ENCODE measurements around the gene OR7G1. TPM values are rescaled to one million over a fixed set of nuclear protein-coding genes. Genes with fewer than 3 reads are reported as not detected.

OR7G1 gene, protein sequence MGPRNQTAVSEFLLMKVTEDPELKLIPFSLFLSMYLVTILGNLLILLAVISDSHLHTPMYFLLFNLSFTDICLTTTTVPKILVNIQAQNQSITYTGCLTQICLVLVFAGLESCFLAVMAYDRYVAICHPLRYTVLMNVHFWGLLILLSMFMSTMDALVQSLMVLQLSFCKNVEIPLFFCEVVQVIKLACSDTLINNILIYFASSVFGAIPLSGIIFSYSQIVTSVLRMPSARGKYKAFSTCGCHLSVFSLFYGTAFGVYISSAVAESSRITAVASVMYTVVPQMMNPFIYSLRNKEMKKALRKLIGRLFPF
- not detected for total RNA-seq

DNA sequence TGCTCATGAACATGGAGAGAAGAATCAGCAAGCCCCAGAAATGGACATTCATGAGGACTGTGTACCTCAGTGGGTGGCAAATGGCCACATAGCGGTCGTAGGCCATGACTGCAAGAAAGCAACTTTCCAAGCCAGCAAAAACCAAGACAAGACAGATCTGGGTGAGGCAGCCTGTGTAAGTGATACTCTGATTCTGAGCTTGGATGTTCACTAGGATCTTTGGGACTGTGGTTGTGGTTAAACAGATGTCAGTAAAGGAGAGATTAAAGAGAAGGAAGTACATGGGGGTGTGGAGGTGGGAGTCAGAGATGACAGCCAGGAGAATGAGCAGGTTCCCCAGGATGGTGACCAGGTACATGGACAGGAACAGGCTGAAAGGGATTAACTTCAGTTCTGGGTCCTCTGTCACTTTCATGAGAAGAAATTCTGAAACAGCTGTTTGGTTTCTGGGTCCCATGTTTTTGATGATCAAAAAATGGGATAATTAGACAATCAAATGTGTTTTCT, at the start of gene OR7G1:
OR7G1 (minus strand) TSS at position 457 of the 507 bp plus-strand sequence; CDS start at position 457, 0 bp downstream.
- no peak for DNase-seq

DNA sequence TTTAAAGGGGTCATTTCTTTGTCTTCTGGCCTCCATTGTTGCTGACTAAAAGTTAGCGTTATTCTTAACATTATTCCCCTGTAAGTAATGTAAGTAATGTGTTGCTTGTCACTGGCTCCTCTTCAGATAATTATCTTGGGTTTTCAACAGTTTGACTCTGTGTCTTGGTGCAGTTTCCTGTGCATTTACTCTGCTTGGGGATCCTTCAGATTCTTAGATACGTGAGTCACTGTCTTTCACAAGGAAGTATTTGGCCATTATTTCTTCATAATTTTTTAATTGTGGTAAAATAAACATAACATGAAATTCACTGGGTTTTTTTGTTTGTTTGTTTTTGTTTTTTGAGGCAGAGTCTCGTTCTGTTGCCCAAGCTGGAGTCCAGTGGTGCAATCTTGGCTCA, 49.7 kb upstream of the OR7G1 start:
- DNase-seq, result no peak

DNA sequence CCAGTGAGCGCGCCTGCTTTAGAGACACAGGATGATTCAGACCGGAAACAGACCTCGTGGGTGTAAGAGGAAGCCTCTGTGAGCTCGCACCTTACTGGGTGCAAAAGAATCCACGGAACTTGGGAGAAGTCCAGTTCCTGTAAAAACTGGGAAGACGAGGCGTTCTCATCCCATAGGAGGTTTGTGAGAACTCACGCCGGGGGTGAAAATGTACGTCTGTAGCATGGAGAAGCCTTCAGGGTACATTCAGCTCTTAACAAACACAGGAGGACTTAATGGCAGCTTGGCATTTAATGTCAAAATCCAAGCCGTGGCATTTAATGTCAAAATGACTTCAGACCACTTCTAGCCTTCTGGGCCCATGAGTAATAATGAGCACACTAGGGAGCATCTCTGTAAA, 45.9 kb upstream of the OR7G1 start:
- DNase-seq, result no peak

DNA sequence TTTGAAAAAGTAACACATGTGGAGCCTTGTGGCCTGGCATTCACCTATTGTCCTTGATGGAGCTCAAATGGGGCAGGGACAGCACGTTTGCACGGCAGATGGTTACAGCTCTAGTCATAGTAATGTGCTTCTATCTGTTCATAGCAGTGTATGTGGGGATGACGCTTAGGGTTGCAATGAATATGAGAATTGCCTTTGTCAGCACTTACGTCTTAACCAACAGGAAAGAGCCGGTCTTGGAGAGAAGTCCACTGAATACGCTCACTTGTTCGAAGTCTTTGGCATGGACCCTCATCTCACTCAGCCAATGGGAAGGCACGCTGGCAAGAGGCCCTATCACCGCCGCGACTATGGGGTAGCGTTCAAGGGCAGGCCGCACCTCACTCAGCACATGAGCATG, 44.3 kb upstream of the OR7G1 start:
- no peak for DNase-seq

DNA sequence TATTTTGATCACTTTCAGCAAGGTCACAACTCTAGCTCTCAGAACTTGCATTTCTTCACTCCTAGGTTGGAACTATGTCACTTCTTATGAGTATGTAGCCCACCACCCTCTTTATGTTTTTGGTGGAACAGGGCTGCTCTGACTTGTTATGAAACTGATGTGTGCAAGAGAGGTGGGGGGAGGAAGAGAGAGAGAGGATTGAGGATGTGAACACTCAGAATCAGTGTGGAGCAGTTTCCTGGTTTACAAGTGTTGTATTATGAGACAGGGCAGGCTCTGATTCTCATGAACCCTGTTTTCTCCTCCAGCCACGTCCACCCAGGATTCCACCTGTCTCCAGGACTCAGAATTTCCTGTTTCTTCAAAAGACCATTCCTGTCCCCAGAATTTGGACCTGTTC, 40.7 kb upstream of the OR7G1 start:
- no peak for DNase-seq

DNA sequence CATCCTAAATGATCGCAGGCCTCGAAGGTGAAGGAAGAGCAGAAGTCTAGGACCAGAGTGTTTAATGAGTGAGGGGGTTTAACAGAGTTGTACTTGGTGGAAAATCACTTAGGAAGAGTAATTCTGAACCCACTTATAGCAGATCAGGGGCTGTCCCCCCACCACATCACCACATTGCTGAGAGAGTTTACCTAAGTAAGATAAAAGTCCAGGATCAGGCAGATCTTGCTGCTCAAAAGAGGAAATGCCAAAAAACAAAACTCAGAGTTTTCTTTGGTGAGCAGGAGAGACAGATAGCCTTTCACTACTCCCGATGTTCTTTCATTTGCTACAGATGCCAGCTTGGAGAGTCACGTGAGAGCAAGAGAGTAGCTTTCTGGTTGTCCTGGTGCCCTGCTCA, 40.0 kb upstream of the OR7G1 start:
- no peak for DNase-seq

DNA sequence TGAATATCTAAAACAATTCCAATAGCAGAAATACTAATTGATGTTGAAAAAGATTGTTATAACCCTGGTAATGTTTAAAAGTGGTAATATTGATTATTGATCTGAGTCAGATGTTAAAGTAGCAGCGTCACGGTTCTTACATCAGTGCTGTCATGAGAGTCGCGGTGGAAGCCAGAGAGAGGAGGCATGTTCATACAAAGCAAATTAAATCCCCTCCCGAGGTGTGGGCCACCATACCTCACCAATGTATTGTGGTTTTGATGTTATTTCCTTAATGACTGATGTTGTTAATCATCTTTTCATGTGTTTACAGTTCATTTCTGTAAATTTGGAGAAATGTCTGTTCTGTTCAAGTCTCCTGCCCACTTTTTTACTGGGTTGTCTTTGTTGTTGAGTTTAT, 35.8 kb upstream of the OR7G1 start:
- no peak for DNase-seq

DNA sequence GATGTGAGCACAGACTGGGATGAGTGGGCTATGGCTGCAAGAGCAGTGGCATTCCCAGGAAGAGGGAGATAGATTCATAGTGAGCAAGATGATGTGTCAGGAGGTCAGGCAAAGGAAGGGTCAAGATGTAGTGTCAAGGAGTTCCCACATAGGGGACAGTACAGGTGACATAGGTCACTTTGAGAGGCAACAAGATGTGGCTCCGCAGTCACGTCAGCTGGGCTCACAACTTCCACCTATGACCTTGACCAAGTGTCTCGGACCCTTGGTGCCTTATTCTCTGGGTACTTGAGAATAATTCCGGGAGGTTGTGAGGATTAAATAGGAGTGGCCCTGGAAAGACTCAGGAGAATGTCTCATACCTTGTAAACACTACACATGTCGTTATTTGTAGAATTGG, 35.1 kb upstream of the OR7G1 start:
- DNase-seq, result no peak

DNA sequence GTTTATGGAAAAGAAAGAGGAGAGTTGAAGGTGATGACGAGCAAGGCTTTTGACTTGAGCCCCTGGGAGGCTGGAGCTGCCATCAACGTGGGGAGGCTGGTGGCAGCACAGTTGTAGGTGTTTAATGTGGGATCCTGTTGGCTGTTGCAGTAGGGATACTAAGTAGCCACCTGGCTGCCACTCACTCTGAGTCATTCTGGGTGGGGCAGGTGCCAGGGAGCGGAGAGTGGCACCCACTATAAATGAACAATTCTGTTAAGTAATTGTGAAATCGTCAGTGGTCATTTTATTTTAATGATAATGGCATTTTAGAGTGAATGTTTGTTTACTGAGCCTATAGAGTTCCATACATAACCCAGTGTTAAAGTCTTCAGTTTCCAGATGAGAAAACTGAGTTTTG, 34.4 kb upstream of the OR7G1 start:
- DNase-seq, result no peak

DNA sequence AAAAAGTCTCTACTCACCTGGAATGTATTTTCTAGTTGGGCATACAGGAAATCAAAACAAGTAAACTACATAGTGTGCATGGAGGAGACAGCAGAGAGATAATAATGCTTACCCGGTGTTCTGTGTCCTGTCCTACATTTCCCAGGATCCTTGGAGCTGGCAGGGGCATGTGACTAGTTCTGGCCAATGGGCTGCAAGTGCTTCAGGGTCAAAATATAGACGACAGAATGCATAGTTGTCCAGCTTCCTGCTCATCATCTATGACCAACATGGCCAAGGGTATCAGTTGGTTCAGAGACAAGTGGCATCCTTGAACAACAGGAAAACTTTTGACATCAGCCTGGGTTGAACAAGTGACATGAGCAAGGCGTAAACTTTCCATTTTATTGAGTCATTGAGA, 33.1 kb upstream of the OR7G1 start:
- DNase-seq, result no peak

DNA sequence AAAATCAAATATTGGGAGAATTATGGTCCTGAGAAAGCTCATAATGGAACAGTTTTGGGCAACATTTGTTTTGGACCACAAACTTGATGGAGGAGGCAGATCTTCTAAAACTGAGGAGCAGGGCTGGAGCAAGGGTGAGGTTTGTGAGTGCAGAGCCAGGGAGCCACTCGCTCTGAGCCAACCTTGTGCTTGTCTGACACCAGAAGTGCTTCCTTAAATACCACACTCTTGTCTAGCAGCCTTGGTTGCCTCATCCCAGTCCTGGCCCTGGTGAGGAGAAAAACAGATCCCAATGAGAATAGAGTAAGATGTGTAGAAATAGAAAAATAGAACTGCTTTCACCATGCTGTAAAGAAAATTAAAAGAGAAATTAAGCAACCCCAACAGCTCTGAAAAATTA, 31.3 kb upstream of the OR7G1 start:
- no peak for DNase-seq

DNA sequence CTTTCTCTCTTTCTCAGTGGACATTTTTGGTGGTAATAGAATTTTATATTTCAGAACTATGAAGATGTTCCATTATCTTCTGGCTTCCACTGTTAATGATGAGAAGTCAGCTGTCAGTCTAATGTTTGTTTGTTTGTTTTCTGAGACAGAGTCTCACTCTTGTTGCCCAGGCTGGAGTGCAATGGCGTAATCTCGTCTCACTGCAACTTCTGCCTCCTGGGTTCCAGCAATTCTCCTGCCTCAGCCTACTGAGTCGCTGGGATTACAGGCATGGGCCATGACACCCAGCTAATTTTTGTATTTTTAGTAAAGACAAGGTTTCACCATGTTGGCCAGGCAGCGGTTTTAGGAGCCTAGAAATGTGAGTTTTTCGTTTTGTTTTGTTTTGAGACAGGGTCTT, 29.4 kb upstream of the OR7G1 start:
- DNase-seq, result no peak

DNA sequence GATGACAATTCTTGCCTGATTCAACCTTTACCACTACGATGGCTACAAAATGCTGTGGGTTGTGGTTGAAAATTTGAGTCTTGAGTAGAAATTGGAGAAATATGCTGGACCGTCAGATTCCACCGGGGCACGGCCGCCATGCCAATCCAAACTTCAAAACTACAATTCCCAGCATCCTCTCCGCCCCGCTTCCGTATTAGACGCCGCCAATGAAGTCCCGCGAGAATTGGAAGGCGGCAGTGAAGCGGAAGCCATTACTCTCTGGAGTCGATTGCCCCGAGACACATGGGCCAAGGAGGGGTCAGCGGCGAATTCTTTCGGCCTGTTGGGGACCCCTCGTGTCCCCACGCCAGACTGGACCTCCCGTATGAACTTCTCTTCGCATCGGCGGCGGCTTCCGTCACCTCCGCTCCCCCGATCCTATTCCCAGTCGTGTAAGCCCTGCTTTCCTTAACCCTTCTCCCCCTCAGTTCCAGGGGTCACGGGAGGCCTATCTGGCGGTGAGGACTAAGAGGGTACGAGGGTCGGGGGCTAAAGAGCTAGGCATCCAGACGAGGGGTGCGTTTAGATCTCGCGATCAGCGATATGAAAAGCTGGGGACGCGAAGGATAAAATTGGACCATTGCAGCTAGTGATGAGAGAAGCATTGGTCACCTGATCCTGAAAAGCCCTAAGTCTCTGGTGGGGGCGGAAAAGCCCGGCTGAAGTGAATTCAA, 24.8 kb upstream of the OR7G1 start, which contains the start of gene ZNF317:
ZNF317 (plus strand) TSS at position 239 of the 716 bp plus-strand sequence. CDS start 15,620 bp downstream, outside the sequence.
- DNase-seq, result peak; percentile 83

DNA sequence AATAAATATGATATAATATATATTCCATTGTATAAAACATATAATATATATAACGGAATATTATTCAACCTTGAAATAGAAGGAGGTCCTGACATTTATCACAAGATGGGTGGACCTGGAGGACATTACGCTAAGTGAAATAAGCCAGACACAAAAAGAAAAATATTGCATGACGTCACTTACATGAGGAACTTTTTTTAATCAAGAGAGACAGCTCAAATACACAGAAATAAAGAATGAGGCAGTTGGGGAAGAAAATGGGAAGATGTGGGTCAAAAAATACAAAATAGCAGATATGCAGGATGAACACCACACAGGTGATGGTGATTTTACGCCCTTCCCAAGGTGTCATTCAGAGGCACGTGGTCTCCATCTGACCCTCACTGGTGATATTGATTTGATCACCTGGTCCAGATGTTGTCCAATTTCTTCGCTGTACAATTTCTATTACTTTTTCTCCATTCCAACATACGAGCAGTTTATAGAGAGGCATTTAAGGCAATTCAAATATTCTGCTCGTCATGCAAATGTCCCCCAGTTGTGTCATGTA, 24.1 kb upstream of the OR7G1 start:
- no peak for DNase-seq

DNA sequence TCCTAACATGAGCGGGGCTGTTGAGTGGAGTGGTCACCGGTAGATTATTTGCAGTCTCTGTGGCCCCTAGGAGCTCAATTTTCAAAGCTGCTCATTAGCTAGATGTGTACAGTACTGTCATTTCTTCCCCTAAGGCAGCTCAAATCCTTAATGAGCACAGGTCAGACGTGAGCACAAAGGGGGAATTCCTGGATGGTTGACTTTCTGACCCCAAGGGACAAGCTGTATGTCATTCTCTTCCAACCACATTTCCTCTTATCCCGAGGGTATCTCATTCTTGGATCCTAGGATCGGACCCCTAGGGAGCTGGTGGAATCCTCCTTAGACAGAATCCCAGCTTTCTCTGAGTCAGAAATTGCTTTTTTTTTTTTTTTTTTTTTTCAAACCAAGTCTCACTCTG, 16.9 kb upstream of the OR7G1 start:
- DNase-seq, result no peak

DNA sequence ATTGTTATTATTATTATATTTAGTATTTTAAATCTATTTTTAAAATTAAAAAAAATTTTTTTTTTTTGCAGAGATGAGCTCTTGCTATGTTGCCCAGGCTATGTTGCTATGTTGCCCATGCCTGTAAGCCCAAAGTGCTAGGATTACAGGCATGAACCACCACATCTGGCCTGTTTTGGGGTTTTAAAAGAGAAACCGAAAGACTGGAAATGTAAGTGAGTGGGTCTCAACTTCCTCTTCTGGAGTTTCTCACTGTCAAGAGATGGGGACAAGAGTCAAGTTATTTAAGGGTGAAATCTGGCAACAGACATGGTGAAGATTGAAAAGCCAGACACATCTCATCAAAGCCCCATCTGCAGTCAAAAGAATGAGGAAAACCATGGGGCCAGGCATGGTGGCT, 15.4 kb upstream of the OR7G1 start:
- DNase-seq, result no peak

DNA sequence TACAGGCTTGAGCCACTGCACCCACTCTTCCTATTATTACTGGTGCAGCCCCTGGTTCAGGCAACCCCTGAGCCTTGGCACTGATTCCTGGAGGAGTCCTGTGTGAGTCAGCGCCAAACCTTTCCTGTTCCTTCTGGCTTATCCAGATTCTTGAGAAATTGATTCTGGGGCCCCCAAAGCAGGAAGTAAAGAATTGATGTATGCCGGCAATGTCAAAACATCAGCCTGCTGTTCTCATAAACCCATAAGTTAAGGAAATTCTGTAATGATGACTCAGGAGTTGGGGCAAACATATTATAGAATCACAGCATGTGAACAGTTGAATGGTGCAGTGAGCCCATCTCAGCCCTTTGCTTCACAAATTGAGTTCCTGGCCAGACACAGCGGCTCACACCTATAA, 12.6 kb upstream of the OR7G1 start:
- DNase-seq, result no peak

DNA sequence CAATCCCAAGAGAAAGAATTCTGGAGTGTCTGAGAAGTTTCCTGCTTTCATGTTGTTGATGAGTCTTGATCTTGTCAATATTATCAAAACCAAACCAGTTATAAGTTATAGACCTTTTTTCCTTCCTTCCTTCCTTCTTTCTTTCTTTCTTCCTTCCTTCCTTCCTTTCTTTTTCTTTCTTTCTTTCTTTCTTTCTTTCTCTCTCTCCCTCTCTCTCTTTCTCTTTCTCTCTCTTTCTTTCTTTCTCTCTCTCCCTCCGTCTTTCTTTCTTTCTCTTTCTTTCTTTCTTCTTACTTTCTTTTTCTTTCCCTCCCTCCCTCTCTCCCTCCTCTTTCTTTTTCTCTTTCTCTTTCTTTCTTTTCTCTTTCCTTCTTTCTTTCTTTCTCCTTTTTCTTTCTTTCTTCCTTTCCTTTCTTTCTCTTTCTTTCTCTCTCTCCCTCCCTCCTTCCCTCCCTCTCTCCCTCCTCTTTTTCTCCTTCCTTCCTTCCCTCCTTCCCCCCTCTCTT, 11.4 kb upstream of the OR7G1 start, which contains the start of gene OR7G3:
OR7G3 (minus strand) TSS at position 51 of the 506 bp plus-strand sequence; CDS start at position 51, 0 bp downstream.
- no peak for DNase-seq

DNA sequence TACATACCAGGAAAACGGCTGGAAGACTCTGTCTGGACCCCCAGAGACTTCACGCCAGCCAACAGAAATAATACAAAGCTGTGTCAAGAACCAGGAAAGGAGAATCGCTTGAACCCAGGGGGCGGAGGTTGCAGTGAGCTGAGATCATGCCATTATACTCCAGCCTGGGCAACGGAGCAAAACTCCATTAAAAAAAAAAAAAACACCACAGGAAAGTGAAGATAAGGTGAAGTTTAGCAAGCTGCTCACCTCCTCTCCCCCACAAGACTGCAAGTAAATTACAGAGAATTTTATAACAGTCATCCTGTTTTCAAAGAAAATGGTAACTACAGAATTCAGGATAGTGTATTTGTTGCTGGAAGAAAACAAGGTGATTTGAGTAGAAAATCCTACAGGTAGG, 984 bp upstream of the OR7G1 start:
- no peak for DNase-seq

DNA sequence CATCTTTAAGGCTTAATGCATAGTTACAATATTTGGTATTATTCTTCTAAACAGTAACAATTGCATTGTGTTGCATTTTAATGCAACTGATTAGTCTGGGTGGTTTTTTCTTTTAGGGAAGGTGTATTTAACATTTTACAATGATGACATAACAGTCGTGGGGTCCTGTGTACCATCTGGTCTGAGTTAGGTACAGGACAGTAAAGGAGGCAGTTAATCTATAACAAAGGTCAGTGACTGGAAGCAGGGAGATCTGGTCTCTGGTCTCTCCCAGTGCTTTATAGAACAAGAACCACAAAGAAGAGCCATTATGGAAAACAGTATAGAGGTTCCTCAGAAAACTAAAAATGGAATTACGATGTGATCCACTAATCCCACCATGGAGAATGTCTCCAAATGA, 5.6 kb downstream of the OR7G1 start:
- no peak for DNase-seq

DNA sequence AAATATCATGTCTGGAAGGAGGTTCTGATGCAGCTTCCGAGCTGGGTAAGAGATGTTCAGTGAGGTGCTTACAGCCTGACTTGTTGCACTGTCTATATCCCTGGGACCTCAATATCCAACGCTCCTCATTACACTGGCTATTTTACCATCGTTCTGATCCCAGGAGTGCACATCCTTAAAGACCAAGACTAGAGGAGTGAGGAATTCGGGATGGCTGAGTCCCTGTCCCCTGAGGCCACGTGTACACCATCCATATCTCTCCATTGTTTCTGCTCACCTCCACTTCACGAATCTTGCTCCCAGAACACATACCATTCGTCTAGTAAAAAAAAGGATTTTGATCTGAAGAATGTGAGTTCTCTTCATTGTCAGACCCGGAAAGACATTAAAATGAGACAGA, 8.2 kb downstream of the OR7G1 start, which contains the start of gene OR7G2:
OR7G2 (minus strand) TSS at position 101 of the 400 bp plus-strand sequence. CDS start 4,232 bp downstream, outside the sequence.
- no peak for DNase-seq

DNA sequence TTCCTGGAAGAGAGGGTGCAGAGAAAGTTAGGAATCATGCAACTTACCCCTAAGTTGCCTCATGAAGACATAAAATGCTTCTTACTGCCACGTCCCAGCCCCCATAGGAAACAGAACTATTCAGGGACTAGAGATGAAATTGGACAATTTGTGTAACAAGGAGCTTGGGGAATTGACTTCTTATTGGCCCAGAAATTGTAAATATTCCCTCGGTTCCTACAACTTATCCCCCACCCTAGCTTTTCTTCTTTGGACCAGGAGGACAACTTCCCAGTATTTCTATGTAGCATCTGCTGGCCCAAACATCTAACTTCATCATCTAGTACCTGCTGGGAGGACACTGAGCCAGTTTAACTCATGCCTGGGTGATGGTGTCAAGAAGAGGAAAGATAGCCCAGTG, 28.8 kb downstream of the OR7G1 start, which contains the start of gene OR1M1:
OR1M1 (plus strand) TSS at position 301 of the 400 bp plus-strand sequence. CDS start 6,184 bp downstream, outside the sequence.
- no peak for DNase-seq

DNA sequence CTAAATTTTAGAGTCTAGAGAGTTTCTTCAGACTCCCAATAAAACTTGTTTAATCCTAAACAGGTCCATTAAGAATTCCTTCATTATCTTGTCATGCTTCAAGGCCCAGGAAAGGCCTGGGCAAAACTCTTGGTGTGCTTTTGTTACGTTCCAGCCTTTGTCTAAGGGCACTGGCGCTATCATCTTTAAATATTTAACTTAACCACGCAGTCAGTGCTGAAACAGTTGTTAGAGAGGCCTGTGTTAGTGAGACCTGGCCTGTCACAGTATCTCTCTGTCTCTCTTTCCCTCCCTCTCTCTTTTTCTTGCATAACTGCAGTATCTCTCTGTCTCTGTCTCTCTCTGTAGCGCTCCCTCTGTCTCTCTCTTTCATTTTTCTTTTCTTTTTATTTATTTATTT, 36.9 kb downstream of the OR7G1 start:
- no peak for DNase-seq
